CD4-positive, alpha-beta T cell treated with Interleukin-10 for 1 hour (primary cell): ENCODE results near the gene HIF1A.
A peak's percentile ranks its signal among the peaks of the same experiment; 100 is the strongest.
"Not testable (repeated sequence)": the region's sequence is repeated elsewhere in the genome, so short reads cannot be mapped to it uniquely, and the experiment has no call there.

Experiments
- DNase-seq: peaks from one replicate; pipeline ENCODE4 v3.0.0-alpha.2; 2020

The HIF1A gene

GRCh38 chr14:61710853-61711817 is 15.8 kb downstream of the HIF1A start:
- DNase-seq, result no peak

- DNase-seq, result no peak
Observed at GRCh38 chr14:61712137-61712536, 16.8 kb downstream of the HIF1A start.

GRCh38 chr14:61713724-61714437 is 18.6 kb downstream of the HIF1A start:
- DNase-seq, result no peak

GRCh38 chr14:61716956-61717355 is 21.6 kb downstream of the HIF1A start:
- no peak for DNase-seq

- DNase-seq, result no peak
Observed at GRCh38 chr14:61718039-61718438, 22.7 kb downstream of the HIF1A start.

- peak; percentile 34 for DNase-seq
Observed at GRCh38 chr14:61719344-61720293, 24.3 kb downstream of the HIF1A start.

- DNase-seq, result no peak
Observed at GRCh38 chr14:61720294-61720661, 25.0 kb downstream of the HIF1A start.

- DNase-seq, result no peak
Observed at GRCh38 chr14:61720741-61721140, 25.4 kb downstream of the HIF1A start.

- DNase-seq, result no peak
Observed at GRCh38 chr14:61724133-61724532, 28.8 kb downstream of the HIF1A start.

GRCh38 chr14:61726778-61727658 is 31.7 kb downstream of the HIF1A start:
- DNase-seq, result no peak

- peak; percentile 51 for DNase-seq
Observed at GRCh38 chr14:61730756-61731373, 35.6 kb downstream of the HIF1A start.

- DNase-seq, result no peak
Observed at GRCh38 chr14:61733972-61734371, 38.7 kb downstream of the HIF1A start.

GRCh38 chr14:61736751-61737150 is 41.4 kb downstream of the HIF1A start:
- no peak for DNase-seq

GRCh38 chr14:61737915-61738314 is 42.6 kb downstream of the HIF1A start:
- DNase-seq, result no peak

GRCh38 chr14:61739133-61739532 is 43.8 kb downstream of the HIF1A start:
- DNase-seq, result no peak

GRCh38 chr14:61742371-61742770 is 47.1 kb downstream of the HIF1A start:
- no peak for DNase-seq

GRCh38 chr14:61744238-61744637 is 48.9 kb downstream of the HIF1A start:
- no peak for DNase-seq

- not testable (repeated sequence) for DNase-seq
Observed at GRCh38 chr14:61746346-61746745, 51.0 kb downstream of the HIF1A start.

- DNase-seq, result no peak
Observed at GRCh38 chr14:61746881-61747280, 51.6 kb downstream of the HIF1A start.

GRCh38 chr14:61747342-61747741 is 52.0 kb downstream of the HIF1A start:
- DNase-seq, result no peak

- no peak for DNase-seq
Observed at GRCh38 chr14:61749264-61749663, 54.0 kb downstream of the HIF1A start.
